ENCODE data around the gene JSRP1.

Gene JSRP1

GRCh38 chr19:2229103-2230032, 26.8 kb downstream of the JSRP1 start:
- H3K27ac ChIP-seq (replicated peaks), result no peak overlapping the region
- TF ChIP-seq, protein P1, sequence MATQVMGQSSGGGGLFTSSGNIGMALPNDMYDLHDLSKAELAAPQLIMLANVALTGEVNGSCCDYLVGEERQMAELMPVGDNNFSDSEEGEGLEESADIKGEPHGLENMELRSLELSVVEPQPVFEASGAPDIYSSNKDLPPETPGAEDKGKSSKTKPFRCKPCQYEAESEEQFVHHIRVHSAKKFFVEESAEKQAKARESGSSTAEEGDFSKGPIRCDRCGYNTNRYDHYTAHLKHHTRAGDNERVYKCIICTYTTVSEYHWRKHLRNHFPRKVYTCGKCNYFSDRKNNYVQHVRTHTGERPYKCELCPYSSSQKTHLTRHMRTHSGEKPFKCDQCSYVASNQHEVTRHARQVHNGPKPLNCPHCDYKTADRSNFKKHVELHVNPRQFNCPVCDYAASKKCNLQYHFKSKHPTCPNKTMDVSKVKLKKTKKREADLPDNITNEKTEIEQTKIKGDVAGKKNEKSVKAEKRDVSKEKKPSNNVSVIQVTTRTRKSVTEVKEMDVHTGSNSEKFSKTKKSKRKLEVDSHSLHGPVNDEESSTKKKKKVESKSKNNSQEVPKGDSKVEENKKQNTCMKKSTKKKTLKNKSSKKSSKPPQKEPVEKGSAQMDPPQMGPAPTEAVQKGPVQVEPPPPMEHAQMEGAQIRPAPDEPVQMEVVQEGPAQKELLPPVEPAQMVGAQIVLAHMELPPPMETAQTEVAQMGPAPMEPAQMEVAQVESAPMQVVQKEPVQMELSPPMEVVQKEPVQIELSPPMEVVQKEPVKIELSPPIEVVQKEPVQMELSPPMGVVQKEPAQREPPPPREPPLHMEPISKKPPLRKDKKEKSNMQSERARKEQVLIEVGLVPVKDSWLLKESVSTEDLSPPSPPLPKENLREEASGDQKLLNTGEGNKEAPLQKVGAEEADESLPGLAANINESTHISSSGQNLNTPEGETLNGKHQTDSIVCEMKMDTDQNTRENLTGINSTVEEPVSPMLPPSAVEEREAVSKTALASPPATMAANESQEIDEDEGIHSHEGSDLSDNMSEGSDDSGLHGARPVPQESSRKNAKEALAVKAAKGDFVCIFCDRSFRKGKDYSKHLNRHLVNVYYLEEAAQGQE (IDR thresholded peaks at IDR 0.05; ENCODE audit: insufficient replicate concordance, low read depth), result no peak
- TF ChIP-seq SPI1 (IDR thresholded peaks at IDR 0.05; ENCODE audit: borderline replicate concordance, low read depth) (no peak), GABPA (IDR thresholded peaks at IDR 0.05; ENCODE audit: low read depth) (no peak), POLR2AphosphoS5 (IDR thresholded peaks at IDR 0.05; ENCODE audit: low read depth) (no peak; the same call in 1 of the 2 replicates)
- TF ChIP-seq, protein P2, sequence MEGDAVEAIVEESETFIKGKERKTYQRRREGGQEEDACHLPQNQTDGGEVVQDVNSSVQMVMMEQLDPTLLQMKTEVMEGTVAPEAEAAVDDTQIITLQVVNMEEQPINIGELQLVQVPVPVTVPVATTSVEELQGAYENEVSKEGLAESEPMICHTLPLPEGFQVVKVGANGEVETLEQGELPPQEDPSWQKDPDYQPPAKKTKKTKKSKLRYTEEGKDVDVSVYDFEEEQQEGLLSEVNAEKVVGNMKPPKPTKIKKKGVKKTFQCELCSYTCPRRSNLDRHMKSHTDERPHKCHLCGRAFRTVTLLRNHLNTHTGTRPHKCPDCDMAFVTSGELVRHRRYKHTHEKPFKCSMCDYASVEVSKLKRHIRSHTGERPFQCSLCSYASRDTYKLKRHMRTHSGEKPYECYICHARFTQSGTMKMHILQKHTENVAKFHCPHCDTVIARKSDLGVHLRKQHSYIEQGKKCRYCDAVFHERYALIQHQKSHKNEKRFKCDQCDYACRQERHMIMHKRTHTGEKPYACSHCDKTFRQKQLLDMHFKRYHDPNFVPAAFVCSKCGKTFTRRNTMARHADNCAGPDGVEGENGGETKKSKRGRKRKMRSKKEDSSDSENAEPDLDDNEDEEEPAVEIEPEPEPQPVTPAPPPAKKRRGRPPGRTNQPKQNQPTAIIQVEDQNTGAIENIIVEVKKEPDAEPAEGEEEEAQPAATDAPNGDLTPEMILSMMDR (IDR thresholded peaks at IDR 0.05; ENCODE audit: insufficient read depth, low read length), result no peak
- DNase-seq (ENCODE audit: low read depth in 1 of 2, low spot score in 1 of 2), result no peak
- no peak overlapping the region for H3K4me3 ChIP-seq (replicated peaks; ENCODE audit: insufficient read depth, low read length)
- H3K27me3 ChIP-seq (ENCODE audit: insufficient read depth, poor library complexity, severe bottlenecking), result no peaks in the 10 kb centered on the region

- DNase-seq (ENCODE audit: low read depth in 1 of 2, low spot score in 1 of 2), result no peak
- Histone ChIP-seq H3K4me3 (replicated peaks; ENCODE audit: insufficient read depth, low read length) (no peak overlapping the region), H3K27ac (replicated peaks) (no peak overlapping the region)
Observed at GRCh38 chr19:2228157-2229030, 27.8 kb downstream of the JSRP1 start.

More at GRCh38 chr19:2228157-2229030, 27.8 kb downstream of the JSRP1 start:
- no peak for TF ChIP-seq POLR2AphosphoS5 (IDR thresholded peaks at IDR 0.05; ENCODE audit: low read depth)
- TF ChIP-seq, protein P2 (IDR thresholded peaks at IDR 0.05; ENCODE audit: insufficient read depth, low read length), result no peak
- TF ChIP-seq GABPA (IDR thresholded peaks at IDR 0.05; ENCODE audit: low read depth), result no peak
- no peak for TF ChIP-seq SPI1 (IDR thresholded peaks at IDR 0.05; ENCODE audit: borderline replicate concordance, low read depth)
- TF ChIP-seq, protein P1 (IDR thresholded peaks at IDR 0.05; ENCODE audit: insufficient replicate concordance, low read depth), result no peak
- no peaks in the 10 kb centered on the region for H3K27me3 ChIP-seq (ENCODE audit: insufficient read depth, poor library complexity, severe bottlenecking)
